AG09309 (cell line): ENCODE data around the gene PPIB.

Source experiments
- DNase-seq: peaks from one replicate; pipeline ENCODE4 v3.0.0-alpha.2; 2010; ENCODE audit warnings: low read depth
- H3K4me3 ChIP-seq: 2 replicates; pipeline ENCODE4 v1.5.1; 2011; ENCODE audit warnings: mild to moderate bottlenecking, low read depth, low read length, moderate library complexity; ENCODE audit not compliant: control insufficient read depth
- CTCF ChIP-seq: IDR thresholded peaks from 2 replicates; pipeline ENCODE4 v1.5.1; 2011; ENCODE audit warnings: mild to moderate bottlenecking, low read depth, low read length, inconsistent platforms; ENCODE audit not compliant: insufficient read depth, control insufficient read depth; ENCODE audit errors: missing control alignments

The PPIB gene

GRCh38 chr15:64138331-64138941 lies 24.4 kb downstream of the PPIB start:
- no peak overlapping the region for H3K4me3 ChIP-seq
- TF ChIP-seq CTCF = no peak
- DNase-seq = no peak

- DNase-seq = no peak
- TF ChIP-seq CTCF = no peak
- no peak overlapping the region for H3K4me3 ChIP-seq
Observed at GRCh38 chr15:64137226-64137833, 25.5 kb downstream of the PPIB start.

- no peak overlapping the region for H3K4me3 ChIP-seq
- no peak for TF ChIP-seq CTCF
- DNase-seq = no peak
Observed at GRCh38 chr15:64136347-64136746, 26.5 kb downstream of the PPIB start.

GRCh38 chr15:64134345-64134829 lies 28.4 kb downstream of the PPIB start:
- TF ChIP-seq CTCF = no peak
- no peak for DNase-seq
- no peak overlapping the region for H3K4me3 ChIP-seq

GRCh38 chr15:64133623-64134344 lies 29.0 kb downstream of the PPIB start:
- no peak for TF ChIP-seq CTCF
- H3K4me3 ChIP-seq = no peak overlapping the region
- DNase-seq = no peak

GRCh38 chr15:64132217-64132616 lies 30.6 kb downstream of the PPIB start:
- H3K4me3 ChIP-seq = no peak overlapping the region
- DNase-seq = no peak
- TF ChIP-seq CTCF = no peak
